Stimulated activated CD4-positive, alpha-beta T cell treated with anti-CD3 and anti-CD28 coated beads, Interleukin-15, amount 100 ng/mL, for 24 hours (primary cell): ENCODE data around the gene GOLGA8R.
A peak's percentile ranks its signal among the peaks of the same experiment; 100 is the strongest.
"Not testable (repeated sequence)": the region's sequence is repeated elsewhere in the genome, so short reads cannot be mapped to it uniquely, and the experiment has no call there.

Source experiments
- DNase-seq: peaks from one replicate; pipeline ENCODE4 v3.0.0-alpha.2; 2020

Gene GOLGA8R, protein sequence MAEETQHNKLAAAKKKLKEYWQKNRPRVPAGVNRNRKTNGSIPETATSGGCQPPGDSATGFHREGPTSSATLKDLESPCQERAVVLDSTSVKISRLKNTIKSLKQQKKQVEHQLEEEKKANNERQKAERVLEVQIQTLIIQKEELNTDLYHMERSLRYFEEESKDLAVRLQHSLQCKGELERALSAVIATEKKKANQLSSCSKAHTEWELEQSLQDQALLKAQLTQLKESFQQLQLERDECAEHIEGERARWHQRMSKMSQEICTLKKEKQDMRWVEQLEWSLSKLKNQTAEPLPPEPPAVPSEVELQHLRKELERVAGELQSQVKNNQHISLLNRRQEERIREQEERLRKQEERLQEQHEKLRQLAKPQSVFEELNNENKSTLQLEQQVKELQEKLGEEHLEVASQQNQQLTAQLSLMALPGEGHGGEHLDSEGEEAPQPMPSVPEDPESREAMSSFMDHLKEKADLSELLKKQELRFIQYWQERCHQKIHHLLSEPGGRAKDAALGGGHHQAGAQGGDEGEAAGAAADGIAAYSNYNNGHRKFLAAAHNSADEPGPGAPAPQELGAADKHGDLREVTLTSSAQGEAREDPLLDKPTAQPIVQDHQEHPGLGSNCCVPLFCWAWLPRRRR

DNA sequence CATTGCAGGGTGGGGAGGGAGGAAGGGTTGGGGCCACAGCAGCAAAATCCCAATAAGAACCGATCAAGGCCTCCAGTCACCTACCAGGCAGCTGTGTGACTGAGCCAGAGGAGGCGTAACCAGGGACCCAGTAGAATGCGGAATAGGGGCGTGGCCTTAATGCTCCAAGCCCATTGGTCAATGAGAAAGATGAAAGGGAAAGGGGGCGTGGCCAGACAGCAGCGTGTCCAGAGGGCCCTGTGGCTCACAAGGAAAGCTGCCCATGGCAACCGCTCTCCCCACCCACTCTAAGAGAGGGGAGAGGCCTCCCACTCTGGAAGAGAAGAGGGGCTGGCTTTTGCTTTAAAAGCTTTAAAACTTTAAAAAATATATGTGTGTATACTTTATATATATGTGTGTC is at the start of gene GOLGA8R:
Gene GOLGA8R, minus strand, starts transcription at position 101 of the 400 bp plus-strand sequence. Its CDS starts 98 bp downstream, at position 3.
- not testable (repeated sequence) for DNase-seq

DNA sequence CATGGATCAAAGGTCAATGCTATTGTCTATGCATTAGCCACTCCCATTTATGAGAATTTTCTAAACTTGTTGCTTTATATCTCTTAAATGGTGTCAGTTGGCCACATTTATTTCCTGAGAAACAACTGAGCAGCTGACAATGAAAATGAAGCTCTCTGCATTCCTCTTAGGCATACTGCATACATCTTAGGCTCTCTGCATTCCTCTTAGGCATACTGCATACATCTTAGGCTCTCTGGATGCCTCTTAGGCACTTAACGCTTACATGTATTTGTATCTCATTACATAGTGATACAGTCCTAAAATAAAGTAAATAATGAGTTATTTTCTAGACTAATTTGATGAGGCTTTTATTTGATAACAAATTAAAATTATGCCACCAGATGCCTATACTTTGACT is 49.8 kb upstream of the GOLGA8R start:
- DNase-seq, result not testable (repeated sequence)

DNA sequence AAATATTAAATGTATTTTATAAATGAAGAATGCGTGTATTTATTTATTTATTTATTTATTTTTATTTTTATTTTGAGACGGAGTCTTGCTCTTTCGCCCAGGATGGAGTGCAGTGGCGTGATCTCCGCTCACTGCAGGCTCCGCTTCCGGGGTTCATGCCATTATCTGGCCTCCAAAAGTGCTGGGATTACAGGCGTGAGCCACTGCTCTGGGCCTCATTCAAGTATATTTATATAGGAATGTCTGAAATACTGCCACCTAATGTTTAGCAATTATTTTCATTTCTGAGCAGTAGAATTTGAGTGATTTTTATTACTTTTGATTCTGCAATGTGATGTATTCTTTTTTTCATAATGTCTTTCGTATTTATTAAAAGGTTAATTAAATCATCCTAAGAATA is 48.1 kb upstream of the GOLGA8R start:
- DNase-seq, result not testable (repeated sequence)

DNA sequence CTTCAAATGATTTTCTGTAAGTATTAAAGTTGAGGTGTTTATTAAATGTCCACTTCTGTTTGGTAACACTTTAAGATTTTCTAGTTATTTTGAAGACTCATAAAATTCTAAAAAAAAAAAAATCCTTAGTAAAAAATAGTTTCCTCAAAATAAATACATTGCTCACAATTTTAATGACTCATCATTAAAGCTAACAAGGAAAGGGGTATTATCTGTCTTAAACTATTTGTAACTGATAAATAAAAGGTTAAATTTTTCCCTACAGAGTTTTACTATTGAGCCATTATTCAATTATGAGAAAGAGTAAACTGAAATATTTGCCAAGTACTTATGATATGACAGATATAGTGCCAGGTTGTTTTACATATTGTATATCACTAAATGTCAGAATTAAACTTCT is 38.6 kb upstream of the GOLGA8R start:
- DNase-seq, result not testable (repeated sequence)

DNA sequence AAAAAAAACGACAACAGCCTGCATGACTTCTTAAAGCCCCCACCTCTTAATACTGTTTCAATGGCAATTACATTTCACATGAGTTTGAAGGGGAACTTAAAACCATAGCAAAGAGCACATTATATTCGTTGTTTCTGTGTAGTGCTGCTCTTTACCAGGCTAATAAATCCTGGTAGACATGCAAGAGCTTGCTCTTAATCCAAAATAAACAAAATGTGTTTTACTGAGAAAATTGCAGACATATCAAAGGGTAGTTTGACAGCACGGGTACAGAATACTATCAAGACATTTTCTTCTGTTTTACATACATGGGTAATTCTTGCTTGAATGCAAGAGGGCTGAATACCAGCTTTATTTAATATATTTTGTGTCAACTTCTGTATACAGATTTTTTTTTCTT is 24.3 kb upstream of the GOLGA8R start:
- DNase-seq, result not testable (repeated sequence)

DNA sequence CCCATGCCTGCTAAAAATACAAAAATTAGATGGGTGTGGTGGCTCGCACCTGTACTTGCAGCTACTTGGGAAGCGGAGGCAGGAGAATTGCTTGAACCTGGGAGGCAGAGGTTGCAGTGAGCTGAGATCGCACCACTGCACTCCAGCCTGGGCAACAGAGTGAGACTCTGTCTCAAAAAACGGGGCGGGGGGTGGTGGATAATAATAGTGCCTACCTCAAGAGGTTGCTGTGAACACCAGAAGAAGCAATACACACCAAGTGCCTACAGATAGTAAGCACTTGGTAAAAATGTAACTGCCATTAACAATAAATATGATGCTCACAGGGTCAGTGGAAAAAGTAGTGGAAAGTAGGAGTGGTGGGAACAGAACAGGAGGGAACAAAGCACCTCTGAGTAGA is 21.8 kb upstream of the GOLGA8R start:
- not testable (repeated sequence) for DNase-seq

DNA sequence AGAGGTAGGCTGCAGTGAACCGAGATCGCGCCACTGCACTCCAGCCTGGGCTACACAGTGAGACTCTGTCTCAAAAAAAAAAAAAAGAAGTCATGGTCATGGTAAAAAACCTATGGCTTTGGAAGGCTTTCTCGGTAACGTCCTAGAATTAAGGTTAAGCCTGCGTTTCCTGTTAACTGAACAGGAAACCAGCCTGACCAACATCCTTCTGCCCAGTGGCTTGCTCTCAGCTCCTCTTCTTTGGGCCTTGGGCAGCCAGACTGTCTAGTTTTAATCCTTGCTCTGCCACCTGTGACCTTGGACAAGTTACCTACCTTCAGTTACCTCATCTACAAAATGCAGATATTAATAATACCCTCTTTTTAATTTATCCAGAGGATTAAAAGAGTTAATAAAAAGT is 6.7 kb upstream of the GOLGA8R start:
- DNase-seq, result not testable (repeated sequence)

DNA sequence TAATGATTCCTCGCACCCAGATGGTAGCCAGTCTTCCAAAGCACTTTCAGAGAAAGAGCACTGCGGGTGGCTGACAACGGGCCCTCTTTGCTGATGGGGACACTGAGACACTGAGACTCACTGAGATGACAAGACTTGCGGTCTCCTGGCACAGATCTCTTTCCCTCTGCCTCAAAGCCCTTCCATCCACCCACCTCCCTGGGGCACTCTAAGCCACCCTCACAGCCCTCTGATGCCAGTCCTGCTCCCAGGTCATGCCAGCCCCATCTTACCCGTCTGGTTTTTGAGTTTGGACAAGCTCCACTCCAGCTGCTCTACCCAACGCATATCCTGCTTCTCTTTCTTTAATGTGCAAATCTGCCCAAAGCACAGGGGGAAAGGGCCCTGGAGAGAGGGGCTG is 6.4 kb downstream of the GOLGA8R start:
- not testable (repeated sequence) for DNase-seq

DNA sequence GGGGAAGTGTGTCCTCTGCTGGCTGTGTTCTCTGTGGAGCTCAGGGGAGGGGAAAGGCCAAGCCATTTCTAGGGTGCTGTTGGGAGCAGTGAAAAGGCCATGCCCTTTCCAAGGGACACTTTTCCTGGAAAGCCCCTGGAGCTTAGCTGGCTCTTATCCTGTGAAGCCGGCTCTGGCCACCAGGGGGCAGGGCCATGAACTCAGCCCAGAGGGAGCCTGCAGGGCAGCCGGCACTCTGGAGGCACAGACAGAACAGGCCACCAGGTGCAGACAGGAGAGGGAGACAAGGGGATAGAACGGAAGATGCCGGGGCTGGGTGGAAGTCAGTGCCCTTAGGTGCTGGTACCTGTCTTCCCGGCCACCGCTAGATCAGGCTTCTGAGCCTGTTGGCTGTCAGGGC is 15.1 kb downstream of the GOLGA8R start:
- DNase-seq, result peak; percentile 60

DNA sequence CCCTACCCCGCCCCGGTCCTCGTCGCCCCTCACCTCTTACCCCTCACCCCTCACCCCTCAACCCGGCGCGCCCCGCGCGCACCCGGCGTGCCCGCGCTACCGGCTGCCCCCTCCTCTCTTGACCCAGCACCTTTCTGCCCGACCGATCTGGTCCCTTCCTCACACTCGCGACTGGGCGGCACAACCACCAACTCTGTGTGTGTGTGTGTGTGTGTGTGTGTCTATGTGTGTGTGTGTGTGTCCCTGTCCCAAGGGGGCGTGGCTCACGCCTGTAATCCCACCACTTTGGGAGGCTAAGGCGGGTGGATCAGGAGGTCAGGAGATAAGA is 20.4 kb downstream of the GOLGA8R start:
- not testable (repeated sequence) for DNase-seq

DNA sequence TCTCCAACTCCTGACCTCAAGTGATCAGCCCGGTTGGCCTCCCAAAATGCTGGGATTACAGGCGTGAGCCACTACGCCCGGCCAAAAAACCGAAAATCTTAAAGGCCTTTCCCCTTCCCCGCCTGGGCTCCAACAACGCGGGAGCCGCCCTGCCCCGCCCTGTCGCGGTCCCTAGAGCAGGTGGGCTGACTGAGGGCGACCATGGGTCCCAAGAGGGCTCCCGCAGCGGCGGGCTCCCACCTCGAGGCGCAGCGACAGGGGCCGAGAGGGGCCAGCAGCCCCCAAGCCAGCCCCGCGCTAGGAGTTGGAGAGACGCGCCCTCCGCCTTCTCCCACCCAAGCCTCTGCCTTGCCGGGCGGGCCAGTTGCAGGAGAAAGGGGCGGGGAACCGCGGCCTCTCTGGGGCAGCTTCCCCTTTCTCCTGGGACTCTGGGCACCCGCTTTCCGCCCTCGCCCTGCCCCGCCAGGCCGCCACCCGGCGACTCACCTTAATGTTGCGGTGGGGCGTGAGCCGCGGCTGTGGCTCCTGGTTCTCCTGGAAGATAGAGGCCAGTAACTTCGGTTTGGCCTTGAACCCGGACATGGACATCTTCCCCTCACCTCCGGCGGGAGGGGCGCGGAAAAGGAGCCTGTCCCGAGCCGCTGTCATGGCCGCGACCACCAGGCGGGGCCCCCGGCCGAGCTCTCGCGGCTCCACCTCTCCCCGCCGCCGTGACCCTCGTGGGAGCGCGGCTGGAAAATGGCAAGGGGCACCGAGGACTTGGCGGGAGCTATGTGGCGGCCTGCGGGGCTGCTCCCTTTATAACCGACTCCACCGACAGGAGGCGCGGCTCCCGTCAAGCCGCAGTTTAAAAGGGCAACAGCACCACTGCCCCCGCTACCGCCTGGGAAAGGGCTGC is 21.0 kb downstream of the GOLGA8R start, which contains the start of gene CHRFAM7A:
Gene CHRFAM7A, minus strand, starts transcription at position 775 of the 898 bp plus-strand sequence. CDS start 10,189 bp downstream, outside the sequence.
- not testable (repeated sequence) for DNase-seq

DNA sequence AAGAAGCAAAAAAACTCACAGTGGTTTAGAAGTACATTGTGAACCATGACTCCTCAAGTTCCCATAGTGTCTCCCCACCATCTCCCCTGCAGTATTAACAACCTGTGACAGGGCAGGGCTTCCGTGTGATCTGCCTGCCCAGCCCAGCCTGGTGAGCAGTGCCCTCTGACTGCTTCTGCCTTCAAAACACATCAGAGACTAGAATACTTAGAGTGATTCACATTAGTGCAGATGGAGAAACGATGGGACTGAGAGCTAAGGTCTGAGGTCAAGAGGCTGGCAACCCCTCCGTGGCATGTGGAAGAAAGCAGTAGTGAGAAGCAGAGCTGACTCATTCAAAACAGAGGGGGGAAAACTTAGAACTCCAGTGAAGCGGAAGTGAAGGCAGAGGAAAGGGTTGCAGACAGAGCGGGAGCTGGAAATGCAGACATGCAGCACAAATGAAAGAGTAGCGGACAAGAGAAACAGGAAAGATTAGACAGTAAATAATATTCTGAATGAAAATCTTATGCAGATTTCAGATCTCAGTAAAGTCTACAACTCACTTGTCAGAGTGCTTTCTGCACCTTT is 27.7 kb downstream of the GOLGA8R start:
- not testable (repeated sequence) for DNase-seq

DNA sequence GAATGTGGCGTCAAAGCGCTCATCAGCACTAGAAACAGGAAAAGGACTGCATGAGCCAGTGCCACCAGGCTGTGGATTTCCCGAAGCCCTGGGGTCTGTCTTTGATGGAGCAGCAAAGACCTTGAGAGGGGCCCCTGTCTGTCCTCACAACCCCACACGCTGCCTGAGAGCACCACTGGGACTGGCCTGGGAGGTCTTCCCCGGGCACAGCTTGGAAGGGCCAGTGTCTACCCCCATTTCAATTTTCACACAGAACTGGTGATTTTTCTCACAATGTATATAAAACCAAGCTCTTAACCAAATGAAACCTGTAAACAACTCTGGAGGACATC is 37.0 kb downstream of the GOLGA8R start:
- not testable (repeated sequence) for DNase-seq

DNA sequence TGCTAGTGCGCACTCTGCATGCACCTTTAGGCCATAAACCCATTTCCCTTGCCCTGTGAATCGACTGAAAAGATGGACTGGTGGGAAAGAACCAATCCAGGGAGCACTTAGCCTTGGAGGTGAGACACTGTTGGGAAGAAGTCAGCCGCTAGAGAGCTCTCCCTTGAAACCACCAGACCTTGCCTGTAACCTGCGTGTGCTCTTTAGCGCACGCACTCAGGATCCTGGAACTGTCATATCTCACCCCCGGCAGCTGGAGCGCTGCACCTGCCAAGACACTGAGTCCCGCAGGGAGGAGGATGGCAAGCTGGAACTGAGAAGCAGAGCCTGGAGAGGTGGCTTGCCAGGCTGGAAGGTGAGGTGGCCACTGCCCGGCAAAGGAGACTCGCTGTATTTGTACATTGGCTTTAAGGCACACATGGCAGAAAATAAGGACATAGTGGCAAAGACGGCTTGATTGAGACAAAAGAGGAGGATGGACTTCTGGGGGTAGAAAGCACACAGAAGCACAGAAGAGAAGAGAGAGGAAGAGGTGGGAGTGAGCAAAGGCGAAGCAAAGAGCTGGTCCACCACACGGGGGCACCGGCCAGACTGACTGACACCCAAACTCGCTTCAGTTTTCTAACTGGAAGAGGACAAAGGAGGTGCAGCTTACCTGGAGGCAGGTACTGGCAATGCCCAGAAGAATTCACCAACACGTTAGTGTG is 37.5 kb downstream of the GOLGA8R start:
- DNase-seq, result not testable (repeated sequence)

DNA sequence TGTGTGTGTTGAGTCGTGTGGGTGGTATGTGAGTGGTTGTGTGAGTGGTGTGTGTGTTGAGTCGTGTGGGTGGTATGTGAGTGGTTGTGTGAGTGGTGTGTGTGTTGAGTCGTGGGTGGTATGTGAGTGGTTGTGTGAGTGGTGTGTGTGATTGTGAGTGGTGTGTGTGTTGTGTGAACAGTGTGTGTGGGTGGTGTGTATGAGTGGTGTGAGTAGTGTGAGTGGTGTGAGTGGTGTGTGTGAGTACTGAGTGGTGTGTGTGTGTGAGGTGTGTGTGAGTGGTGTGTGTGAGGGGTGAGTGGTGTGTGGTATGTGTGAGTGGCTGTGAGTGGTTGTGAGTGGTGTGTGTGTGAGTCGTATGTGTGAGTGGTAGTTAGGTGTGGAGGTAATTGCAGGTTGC is 38.2 kb downstream of the GOLGA8R start:
- DNase-seq, result not testable (repeated sequence)

DNA sequence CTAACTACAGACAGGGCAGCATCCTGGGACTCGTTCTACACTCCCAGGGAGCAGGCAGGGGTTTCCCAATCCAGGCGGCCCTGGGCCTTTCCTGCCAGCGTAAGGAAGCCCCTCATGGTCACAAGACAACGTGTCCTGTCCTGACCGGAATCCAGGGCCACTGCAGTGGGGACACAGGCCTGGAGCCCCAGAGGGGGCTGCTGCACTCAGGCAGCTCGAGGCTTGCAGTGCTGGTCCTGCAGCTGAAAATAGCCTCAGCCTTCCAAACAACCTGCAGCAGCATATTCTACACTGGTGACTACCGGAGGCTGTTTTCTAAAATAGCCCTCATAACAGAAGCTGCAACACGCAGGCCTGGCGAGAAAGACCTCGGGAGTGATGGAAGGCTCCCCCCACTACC is 39.2 kb downstream of the GOLGA8R start:
- not testable (repeated sequence) for DNase-seq

DNA sequence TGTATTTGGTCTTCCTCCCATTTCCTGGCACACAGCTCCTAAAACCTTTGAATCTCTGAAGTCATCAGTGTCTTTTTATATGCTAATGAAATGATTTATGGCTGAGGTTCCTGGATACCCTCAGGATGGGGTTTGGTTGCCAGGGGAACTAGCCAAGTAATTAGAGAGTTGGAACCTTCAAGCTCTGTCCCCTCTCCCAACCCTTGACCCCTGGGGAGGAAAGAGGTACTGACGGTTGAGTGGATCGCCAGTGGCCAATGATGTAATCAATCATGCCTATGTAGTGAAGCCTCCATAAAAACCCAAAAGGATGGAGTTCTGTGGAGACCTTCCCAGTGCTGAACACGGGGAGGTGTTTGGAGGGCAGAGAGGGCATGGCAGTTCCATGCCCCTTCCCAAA is 45.8 kb downstream of the GOLGA8R start:
- not testable (repeated sequence) for DNase-seq

DNA sequence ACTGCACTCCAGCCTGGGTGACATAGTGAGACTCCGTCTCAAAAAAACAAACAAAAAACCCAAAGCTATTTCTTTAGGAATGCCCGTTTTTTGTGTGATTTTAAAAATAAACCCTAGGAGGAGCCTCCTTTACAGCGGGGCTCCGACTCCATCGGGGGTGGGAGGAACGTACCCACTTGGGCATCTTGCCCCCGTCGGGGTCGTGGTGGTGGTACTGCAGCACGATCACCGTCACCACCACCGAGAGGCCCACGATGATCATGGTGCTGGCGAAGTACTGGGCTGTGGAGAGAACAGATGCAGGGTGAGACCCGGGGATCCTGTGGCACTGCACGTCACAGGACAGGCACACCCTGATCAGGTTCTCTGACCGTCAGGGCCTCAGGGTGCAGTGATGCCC is 46.8 kb downstream of the GOLGA8R start:
- DNase-seq, result not testable (repeated sequence)

DNA sequence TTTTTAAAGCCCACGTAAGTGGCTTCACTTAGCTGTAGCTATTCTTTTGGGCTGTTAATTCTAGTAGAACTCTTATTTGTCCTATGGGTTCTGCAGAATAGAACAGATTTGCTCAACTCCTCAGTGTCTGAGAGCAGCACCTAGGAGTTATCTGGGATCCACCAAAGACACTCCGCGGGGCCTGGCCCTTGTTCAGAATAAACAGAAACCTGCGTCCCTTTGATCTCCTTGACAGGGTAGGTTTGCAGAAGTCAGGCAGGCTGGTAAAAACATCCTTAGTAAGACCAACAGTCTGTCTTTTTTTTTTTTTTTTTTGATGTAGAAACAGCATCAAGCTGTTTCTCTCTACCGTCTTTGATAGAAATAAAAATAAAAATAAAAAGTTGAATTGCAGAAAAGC is 52.7 kb downstream of the GOLGA8R start:
- not testable (repeated sequence) for DNase-seq

DNA sequence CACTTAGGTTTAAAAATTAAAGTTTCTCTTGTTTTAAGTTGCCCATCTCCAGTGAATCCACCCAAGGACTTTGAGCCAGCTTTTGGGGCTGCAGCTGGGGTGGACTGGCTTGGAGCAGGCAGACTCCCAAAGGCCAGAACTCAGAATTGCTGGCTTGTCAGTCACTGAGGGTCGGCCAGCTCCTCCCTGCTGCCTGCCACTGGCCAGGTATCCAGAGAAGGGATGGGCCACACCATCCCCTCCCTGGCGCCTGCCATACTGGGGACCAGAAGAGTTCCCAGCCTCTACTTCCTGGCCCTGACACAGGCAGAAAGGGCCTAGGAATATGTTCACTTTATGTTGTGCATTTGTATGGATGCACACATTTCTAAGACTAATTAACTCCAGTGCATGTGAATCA is 53.1 kb downstream of the GOLGA8R start:
- DNase-seq, result not testable (repeated sequence)

DNA sequence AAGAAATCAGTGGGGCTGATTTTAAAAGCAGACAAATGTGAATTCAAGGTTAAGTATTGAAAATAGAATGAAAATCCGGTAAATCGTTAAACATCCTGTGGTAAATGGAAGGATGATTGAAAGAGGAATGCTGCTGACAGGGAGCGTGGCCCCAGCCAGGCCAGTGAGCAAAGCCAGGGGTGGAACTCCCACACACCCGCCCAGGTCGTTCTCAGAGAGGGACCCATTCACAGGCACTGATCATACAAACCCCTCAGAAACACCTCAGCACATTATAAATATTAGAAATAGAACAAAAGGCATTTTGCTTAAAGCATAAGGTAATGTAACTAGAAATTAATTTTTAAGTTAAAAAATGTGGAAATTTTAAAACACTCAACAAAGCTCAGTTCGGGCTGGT is 59.0 kb downstream of the GOLGA8R start:
- not testable (repeated sequence) for DNase-seq
